HEK293 (cell line): Measurements from ENCODE around the gene ATP5PB.

ENCODE experiments used
- CTCF ChIA-PET: fragments of 350-600 bp; formaldehyde crosslinking; extraction: SDS; loops from one replicate; lab custom pipeline; 2021; ENCODE audit warnings: antibody characterized with exemption; lab: Yijun Ruan, JAX
- POLR2A ChIA-PET: fragments of 300-600 bp; formaldehyde crosslinking; extraction: SDS; loops from one replicate; lab custom pipeline; 2020; ENCODE audit warnings: antibody characterized with exemption, inconsistent platforms; lab: Yijun Ruan, JAX
- H3K27ac ChIP-seq: fragments of 200-500 bp; sonication (Bioruptor generic); 2 replicates; pipeline ENCODE4 v1.5.1; 2014; ENCODE audit warnings: low read depth, low read length, control low read depth, inconsistent platforms; ENCODE audit errors: extremely low read depth
- H3K36me3 ChIP-seq, 2 experiments: fragments of 200-500 bp in 1 of 2; sonication (Bioruptor generic) in 1 of 2; 1 replicate in 1 of 2; 2 replicates in 1 of 2; pipeline ENCODE4 v1.5.1; 2014 to 2017; ENCODE audit warnings: inconsistent platforms in 2 of 2, low read length in 2 of 2; ENCODE audit not compliant: control insufficient read depth in 2 of 2, insufficient read depth in 1 of 2
- H3K4me1 ChIP-seq: fragments of 200-500 bp; sonication (Bioruptor generic); 2 replicates; pipeline ENCODE4 v1.5.1; 2014; ENCODE audit warnings: mild to moderate bottlenecking, low read length, inconsistent platforms; ENCODE audit not compliant: control insufficient read depth, insufficient read depth
- H3K4me3 ChIP-seq: 2 replicates; pipeline ENCODE4 v1.5.1; 2011; ENCODE audit warnings: low read depth, mild to moderate bottlenecking, control low read depth, low read length, moderate library complexity
- H3K9me3 ChIP-seq: fragments of 200-500 bp; sonication (Bioruptor generic); 2 replicates; pipeline ENCODE4 v1.5.1; 2014; ENCODE audit warnings: low read depth, low read length, inconsistent platforms; ENCODE audit not compliant: control insufficient read depth, insufficient read depth
- GLI4 ChIP-seq: fragments of 450-650 bp; formaldehyde crosslinking; IDR thresholded peaks from 2 replicates; pipeline ENCODE4 v1.5.1; 2016; ENCODE audit warnings: missing biosample characterization, missing genetic modification characterization
- GLIS2 ChIP-seq: fragments of 450-650 bp; formaldehyde crosslinking; IDR thresholded peaks from 2 replicates; pipeline ENCODE4 v1.5.1; 2016; ENCODE audit warnings: missing biosample characterization, missing genetic modification characterization
- HOXC10 ChIP-seq: sonication (generic); formaldehyde crosslinking; IDR thresholded peaks from 2 replicates; pipeline ENCODE4 v1.8.1; 2023; ENCODE audit warnings: mild to moderate bottlenecking, missing genetic modification reagents
- OVOL3 ChIP-seq: fragments of 450-650 bp; formaldehyde crosslinking; IDR thresholded peaks from 2 replicates; pipeline ENCODE4 v1.5.1; 2016; ENCODE audit warnings: missing biosample characterization, missing genetic modification characterization
- PRDM1 ChIP-seq: fragments of 450-650 bp; formaldehyde crosslinking; IDR thresholded peaks from 2 replicates; pipeline ENCODE4; 2016; ENCODE audit warnings: missing biosample characterization, missing genetic modification characterization
- SCRT2 ChIP-seq: fragments of 450-650 bp; formaldehyde crosslinking; IDR thresholded peaks from 2 replicates; pipeline ENCODE4 v1.5.1; 2016; ENCODE audit warnings: missing biosample characterization, missing genetic modification characterization
- SP2 ChIP-seq: fragments of 450-650 bp; formaldehyde crosslinking; IDR thresholded peaks from 2 replicates; pipeline ENCODE4 v1.5.1; 2016; ENCODE audit warnings: missing biosample characterization, missing genetic modification characterization
- YY2 ChIP-seq: fragments of 450-650 bp; formaldehyde crosslinking; IDR thresholded peaks from 2 replicates; pipeline ENCODE4 v1.5.1; 2016; ENCODE audit warnings: missing biosample characterization, missing genetic modification characterization
- ZBTB17 ChIP-seq: fragments of 450-650 bp; formaldehyde crosslinking; IDR thresholded peaks from 2 replicates; pipeline ENCODE4 v1.5.1; 2016; ENCODE audit warnings: missing biosample characterization, missing genetic modification characterization
- ZBTB8A ChIP-seq: fragments of 450-650 bp; formaldehyde crosslinking; IDR thresholded peaks from 2 replicates; pipeline ENCODE4 v1.5.1; 2016; ENCODE audit warnings: missing biosample characterization, missing genetic modification characterization
- ZNF133 ChIP-seq: fragments of 450-650 bp; formaldehyde crosslinking; IDR thresholded peaks from 2 replicates; pipeline ENCODE4 v1.5.1; 2016; ENCODE audit warnings: missing biosample characterization, missing genetic modification characterization
- ZNF335 ChIP-seq: fragments of 450-650 bp; formaldehyde crosslinking; conservative IDR thresholded peaks from 2 replicates; pipeline ENCODE4 v1.5.1; 2016; ENCODE audit warnings: missing biosample characterization, missing genetic modification characterization
- ZNF366 ChIP-seq: fragments of 450-650 bp; formaldehyde crosslinking; conservative IDR thresholded peaks from 2 replicates; pipeline ENCODE4 v1.5.1; 2016; ENCODE audit warnings: missing biosample characterization, missing genetic modification characterization
- ZNF501 ChIP-seq: fragments of 450-650 bp; formaldehyde crosslinking; IDR thresholded peaks from 2 replicates; pipeline ENCODE4 v1.5.1; 2016; ENCODE audit warnings: missing biosample characterization, missing genetic modification characterization
- ZNF510 ChIP-seq: fragments of 450-650 bp; formaldehyde crosslinking; IDR thresholded peaks from 2 replicates; pipeline ENCODE4 v1.5.1; 2018; ENCODE audit warnings: mild to moderate bottlenecking, missing genetic modification characterization, missing biosample characterization; ENCODE audit not compliant: insufficient replicate concordance
- ZNF530 ChIP-seq: fragments of 450-650 bp; formaldehyde crosslinking; IDR thresholded peaks from 2 replicates; pipeline ENCODE4 v1.5.1; 2016; ENCODE audit warnings: low read depth, missing biosample characterization, missing genetic modification characterization
- ZNF549 ChIP-seq: fragments of 450-650 bp; IDR thresholded peaks from 2 replicates; pipeline ENCODE4 v1.5.1; 2018; ENCODE audit warnings: missing biosample characterization, missing genetic modification characterization, mild to moderate bottlenecking, inconsistent platforms, moderate library complexity
- ZNF596 ChIP-seq: fragments of 450-650 bp; IDR thresholded peaks from 2 replicates; pipeline ENCODE4 v1.5.0; 2018; ENCODE audit warnings: missing biosample characterization, mild to moderate bottlenecking, missing genetic modification characterization, moderate library complexity
- ZNF600 ChIP-seq: fragments of 450-650 bp; formaldehyde crosslinking; IDR thresholded peaks from 2 replicates; pipeline ENCODE4 v1.5.1; 2016; ENCODE audit warnings: missing biosample characterization, missing genetic modification characterization
- ZNF658 ChIP-seq: fragments of 450-650 bp; formaldehyde crosslinking; IDR thresholded peaks from 2 replicates; pipeline ENCODE4; 2016; ENCODE audit warnings: missing biosample characterization, missing genetic modification characterization
- ZNF843 ChIP-seq: fragments of 450-650 bp; formaldehyde crosslinking; IDR thresholded peaks from 2 replicates; pipeline ENCODE4 v1.5.1; 2016; ENCODE audit warnings: missing biosample characterization, missing genetic modification characterization
- TF ChIP-seq, protein P1 (sequence below): fragments of 450-650 bp; formaldehyde crosslinking; conservative IDR thresholded peaks from 2 replicates; pipeline ENCODE4 v1.5.1; 2016; ENCODE audit warnings: low read depth, missing biosample characterization, missing genetic modification characterization
- TF ChIP-seq, protein P2 (sequence below): fragments of 450-650 bp; formaldehyde crosslinking; IDR thresholded peaks from 2 replicates; pipeline ENCODE4 v1.5.1; 2016; ENCODE audit warnings: missing biosample characterization, missing genetic modification characterization
- TF ChIP-seq, protein P3 (sequence below): fragments of 450-650 bp; formaldehyde crosslinking; IDR thresholded peaks from 2 replicates; pipeline ENCODE4 v1.5.1; 2016; ENCODE audit warnings: missing biosample characterization, missing genetic modification characterization, low read depth

ATP5PB gene

DNA sequence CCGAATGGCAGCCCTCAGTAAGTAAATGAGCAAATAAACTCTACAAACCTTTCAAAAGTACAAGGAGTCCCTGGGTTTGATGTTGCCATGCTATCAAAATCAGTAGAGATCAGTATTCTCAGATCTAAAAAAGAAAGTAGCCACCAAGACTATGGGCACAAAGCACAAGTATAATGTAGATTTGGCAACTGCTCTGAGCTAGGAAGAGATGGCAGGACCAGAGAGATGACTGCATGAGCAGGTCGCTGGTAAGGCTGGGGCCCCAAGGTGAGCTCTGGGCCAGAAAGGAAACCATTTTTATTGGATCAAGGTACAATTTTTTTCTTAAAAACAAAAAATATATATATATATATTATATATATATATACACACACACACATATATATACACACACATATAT is 57.3 kb downstream of the ATP5PB start:
- H3K4me3 ChIP-seq, result no peak overlapping the region
- no peaks in the 10 kb centered on the region for H3K4me1 ChIP-seq
- TF ChIP-seq GLI4 (tag by site-specific recombination) (no peak), OVOL3 (tag by site-specific recombination) (no peak)
- TF ChIP-seq, all 188 proteins: peak for 0

DNA sequence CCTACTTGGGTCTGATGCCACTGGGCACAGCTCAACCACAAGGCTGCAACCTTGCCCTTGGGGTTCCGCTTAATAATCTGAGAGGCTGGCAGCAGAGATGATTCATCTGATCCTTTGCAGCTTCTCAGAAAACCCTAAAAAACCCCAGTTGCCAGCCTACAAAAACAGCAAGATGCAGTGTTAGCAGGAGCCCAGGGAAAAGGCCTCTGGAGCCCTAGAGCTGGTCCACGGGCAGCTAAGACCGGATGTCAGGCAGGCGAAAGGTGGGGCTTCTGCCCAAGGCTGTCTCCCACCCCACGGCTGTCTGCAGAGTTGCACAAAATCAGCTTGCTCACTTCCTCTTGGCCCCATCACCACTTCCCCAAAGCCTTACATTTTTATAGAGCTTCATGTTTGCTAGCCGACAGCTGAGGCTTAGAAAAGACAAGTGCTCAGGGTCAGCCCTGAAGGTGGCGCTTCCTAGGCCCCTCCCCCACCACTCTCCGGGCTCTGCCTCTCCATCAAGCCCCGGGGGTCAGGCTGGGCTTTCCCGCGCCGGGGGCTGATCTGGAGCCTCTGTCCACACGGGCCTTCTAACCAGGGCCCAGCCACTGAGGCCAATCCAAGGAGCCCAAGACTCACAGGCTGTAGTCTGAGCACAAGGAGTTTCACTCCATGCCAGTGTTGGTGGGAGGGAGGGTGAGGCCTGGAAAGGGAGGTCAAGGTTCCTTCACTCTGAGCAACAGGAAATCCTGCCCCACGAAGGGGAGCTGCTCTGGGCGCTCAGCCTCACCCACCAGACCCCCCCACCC is 58.3 kb downstream of the ATP5PB start:
- Histone ChIP-seq H3K4me1 (no peaks in the 10 kb centered on the region), H3K4me3 (no peak overlapping the region)
- CTCF ChIA-PET, result interaction anchor here (0.6 to 5.0 kb wide), 57 partner anchors 10 to 490 kb away, joined by 3 to 48 read pairs (median 5); partner anchors contain the start of genes DDX20 and RAP1A
- TF ChIP-seq ZNF530 (tag by site-specific recombination), result no peak
- peak; percentile 87; the same call in 1 of the 2 replicates for TF ChIP-seq SCRT2 (tag by site-specific recombination)
- TF ChIP-seq, protein P1, sequence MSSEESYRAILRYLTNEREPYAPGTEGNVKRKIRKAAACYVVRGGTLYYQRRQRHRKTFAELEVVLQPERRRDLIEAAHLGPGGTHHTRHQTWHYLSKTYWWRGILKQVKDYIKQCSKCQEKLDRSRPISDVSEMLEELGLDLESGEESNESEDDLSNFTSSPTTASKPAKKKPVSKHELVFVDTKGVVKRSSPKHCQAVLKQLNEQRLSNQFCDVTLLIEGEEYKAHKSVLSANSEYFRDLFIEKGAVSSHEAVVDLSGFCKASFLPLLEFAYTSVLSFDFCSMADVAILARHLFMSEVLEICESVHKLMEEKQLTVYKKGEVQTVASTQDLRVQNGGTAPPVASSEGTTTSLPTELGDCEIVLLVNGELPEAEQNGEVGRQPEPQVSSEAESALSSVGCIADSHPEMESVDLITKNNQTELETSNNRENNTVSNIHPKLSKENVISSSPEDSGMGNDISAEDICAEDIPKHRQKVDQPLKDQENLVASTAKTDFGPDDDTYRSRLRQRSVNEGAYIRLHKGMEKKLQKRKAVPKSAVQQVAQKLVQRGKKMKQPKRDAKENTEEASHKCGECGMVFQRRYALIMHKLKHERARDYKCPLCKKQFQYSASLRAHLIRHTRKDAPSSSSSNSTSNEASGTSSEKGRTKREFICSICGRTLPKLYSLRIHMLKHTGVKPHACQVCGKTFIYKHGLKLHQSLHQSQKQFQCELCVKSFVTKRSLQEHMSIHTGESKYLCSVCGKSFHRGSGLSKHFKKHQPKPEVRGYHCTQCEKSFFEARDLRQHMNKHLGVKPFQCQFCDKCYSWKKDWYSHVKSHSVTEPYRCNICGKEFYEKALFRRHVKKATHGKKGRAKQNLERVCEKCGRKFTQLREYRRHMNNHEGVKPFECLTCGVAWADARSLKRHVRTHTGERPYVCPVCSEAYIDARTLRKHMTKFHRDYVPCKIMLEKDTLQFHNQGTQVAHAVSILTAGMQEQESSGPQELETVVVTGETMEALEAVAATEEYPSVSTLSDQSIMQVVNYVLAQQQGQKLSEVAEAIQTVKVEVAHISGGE (tag by site-specific recombination), result peak; percentile 35; the same call in 1 of the 2 replicates
- no peak for TF ChIP-seq ZBTB17 (tag by site-specific recombination)
- TF ChIP-seq, protein P2, sequence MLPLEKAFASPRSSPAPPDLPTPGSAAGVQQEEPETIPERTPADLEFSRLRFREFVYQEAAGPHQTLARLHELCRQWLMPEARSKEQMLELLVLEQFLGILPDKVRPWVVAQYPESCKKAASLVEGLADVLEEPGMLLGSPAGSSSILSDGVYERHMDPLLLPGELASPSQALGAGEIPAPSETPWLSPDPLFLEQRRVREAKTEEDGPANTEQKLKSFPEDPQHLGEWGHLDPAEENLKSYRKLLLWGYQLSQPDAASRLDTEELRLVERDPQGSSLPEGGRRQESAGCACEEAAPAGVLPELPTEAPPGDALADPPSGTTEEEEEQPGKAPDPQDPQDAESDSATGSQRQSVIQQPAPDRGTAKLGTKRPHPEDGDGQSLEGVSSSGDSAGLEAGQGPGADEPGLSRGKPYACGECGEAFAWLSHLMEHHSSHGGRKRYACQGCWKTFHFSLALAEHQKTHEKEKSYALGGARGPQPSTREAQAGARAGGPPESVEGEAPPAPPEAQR (tag by site-specific recombination), result no peak
- TF ChIP-seq YY2, result no peak
- TF ChIP-seq ZNF335, result peak; percentile 58
- 0 out of 2 replicates have a peak, but pooled peaks have one; percentile 10 for TF ChIP-seq ZNF600 (tag by site-specific recombination)
- TF ChIP-seq PRDM1, result 0 out of 2 replicates have a peak, but pooled peaks have one; percentile 44
- no peak for TF ChIP-seq ZNF596
- peak; percentile 40 for TF ChIP-seq SP2 (tag by site-specific recombination)
- 0 out of 2 replicates have a peak, but pooled peaks have one; percentile 24 for TF ChIP-seq ZNF501 (tag by site-specific recombination)
- TF ChIP-seq, all 188 proteins: peak for 7
- no peaks in the 10 kb centered on the region for H3K9me3 ChIP-seq
- no peaks in the 10 kb centered on the region for H3K36me3 ChIP-seq
- POLR2A ChIA-PET, result interaction anchor here (0.9 to 1.1 kb wide), 4 partner anchors 9 to 262 kb away, joined by 3 to 9 read pairs (median 6); partner anchors contain the start of gene RAP1A
- peak overlapping the region; percentile 11; the same call in 1 of the 2 replicates for H3K27ac ChIP-seq

More for the DNA sequence above, 57.3 kb downstream of the ATP5PB start:
- ChIA-PET CTCF (interaction anchor here (0.9 to 5.0 kb wide), 8 partner anchors 17 to 261 kb away, joined by 4 to 48 read pairs (median 19); partner anchors contain the start of gene DDX20), POLR2A (no interaction called here)
- no peaks in the 10 kb centered on the region for H3K36me3 ChIP-seq
- H3K9me3 ChIP-seq, result no peaks in the 10 kb centered on the region
- no peak overlapping the region for H3K27ac ChIP-seq

DNA sequence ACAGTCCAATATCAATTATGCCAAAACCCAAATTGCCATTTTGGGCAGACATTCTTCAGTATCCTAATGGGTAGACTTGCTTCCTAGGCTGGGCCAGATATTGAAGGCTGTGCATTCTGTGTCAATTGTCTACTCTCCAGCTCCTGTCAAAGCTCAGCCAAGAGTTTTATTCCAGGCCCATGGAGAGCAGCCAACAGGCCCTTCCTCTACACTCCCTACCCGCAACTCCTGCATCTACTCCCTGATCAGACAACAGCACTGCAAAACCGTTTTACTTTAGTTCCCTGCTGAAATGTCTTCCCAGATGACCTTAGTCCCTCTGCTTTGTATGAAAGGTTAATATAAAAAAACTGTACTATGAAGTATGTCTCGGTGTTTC is 60.7 kb downstream of the ATP5PB start:
- Histone ChIP-seq H3K4me1 (no peaks in the 10 kb centered on the region), H3K4me3 (no peak overlapping the region), H3K9me3 (no peaks in the 10 kb centered on the region), H3K27ac (no peak overlapping the region), H3K36me3 (no peaks in the 10 kb centered on the region)
- TF ChIP-seq ZNF658 (tag by site-specific recombination) (no peak), ZNF510 (tag by site-specific recombination) (no peak), ZNF133 (no peak), HOXC10 (no peak), ZNF549 (tag by site-specific recombination) (no peak), ZNF843 (tag by site-specific recombination) (no peak), ZNF366 (no peak), GLIS2 (tag by site-specific recombination) (no peak), OVOL3 (tag by site-specific recombination) (no peak), YY2 (no peak), GLI4 (tag by site-specific recombination) (no peak), ZBTB8A (tag by site-specific recombination) (no peak)
- TF ChIP-seq, protein P3, sequence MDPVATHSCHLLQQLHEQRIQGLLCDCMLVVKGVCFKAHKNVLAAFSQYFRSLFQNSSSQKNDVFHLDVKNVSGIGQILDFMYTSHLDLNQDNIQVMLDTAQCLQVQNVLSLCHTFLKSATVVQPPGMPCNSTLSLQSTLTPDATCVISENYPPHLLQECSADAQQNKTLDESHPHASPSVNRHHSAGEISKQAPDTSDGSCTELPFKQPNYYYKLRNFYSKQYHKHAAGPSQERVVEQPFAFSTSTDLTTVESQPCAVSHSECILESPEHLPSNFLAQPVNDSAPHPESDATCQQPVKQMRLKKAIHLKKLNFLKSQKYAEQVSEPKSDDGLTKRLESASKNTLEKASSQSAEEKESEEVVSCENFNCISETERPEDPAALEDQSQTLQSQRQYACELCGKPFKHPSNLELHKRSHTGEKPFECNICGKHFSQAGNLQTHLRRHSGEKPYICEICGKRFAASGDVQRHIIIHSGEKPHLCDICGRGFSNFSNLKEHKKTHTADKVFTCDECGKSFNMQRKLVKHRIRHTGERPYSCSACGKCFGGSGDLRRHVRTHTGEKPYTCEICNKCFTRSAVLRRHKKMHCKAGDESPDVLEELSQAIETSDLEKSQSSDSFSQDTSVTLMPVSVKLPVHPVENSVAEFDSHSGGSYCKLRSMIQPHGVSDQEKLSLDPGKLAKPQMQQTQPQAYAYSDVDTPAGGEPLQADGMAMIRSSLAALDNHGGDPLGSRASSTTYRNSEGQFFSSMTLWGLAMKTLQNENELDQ (tag by site-specific recombination), result no peak
- ChIA-PET CTCF (interaction anchor here (0.6 to 5.0 kb wide), 9 partner anchors 9 to 258 kb away, joined by 3 to 48 read pairs (median 10); partner anchors contain the start of gene DDX20), POLR2A (no interaction called here)
